GM18508 (cell line): ENCODE data around the gene KCTD8.
"Not testable (repeated sequence)": the region's sequence is repeated elsewhere in the genome, so short reads cannot be mapped to it uniquely, and the experiment has no call there.

Experiments used
- ATAC-seq: cut with Tn5 transposase; IDR thresholded peaks from one replicate; pipeline ENCODE4 v1.9.1; 2021; ENCODE audit warnings: moderate number of reproducible peaks; ENCODE audit not compliant: insufficient read depth, unreplicated experiment

KCTD8 gene

DNA sequence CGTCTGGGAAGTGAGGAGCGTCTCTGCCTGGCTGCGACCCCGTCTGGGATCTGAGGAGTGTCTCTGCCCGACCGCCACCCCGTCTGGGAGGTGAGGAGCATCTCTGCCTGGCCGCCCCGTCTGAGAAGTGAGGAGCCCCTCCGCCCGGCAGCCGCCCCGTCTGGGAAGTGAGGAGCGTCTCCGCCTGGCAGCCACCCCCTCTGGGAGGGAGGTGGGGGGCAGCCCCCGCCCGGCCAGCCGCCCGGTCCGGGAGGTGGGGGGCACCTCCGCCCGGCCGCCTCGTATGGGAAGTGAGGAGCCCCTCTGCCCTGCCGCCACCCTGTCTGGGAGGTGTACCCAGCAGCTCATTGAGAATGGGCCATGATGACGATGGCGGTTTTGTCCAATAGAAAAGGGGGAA lies 280.8 kb downstream of the KCTD8 start:
- ATAC-seq, result not testable (repeated sequence)

DNA sequence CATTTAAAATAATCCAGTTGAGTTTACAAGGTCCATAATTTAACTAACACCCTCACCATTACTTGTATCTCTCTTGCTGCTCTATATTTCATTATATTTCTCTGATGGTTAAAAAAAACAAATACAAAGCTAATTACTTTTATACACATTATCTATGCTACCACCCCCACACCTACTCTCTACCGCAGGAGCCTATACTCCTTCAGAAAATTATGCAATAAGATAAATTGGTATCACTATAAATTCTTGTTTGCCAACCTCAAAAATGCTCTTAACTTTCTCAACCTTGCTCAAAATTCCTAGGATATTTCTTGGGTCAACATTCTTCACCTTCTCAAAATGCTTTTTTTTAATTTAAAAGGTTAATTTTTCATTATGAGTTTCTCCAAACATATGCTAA lies 282.7 kb downstream of the KCTD8 start:
- ATAC-seq, result no peak

GRCh38 chr4:44162538-44163270 lies 285.9 kb downstream of the KCTD8 start:
- no peak for ATAC-seq

DNA sequence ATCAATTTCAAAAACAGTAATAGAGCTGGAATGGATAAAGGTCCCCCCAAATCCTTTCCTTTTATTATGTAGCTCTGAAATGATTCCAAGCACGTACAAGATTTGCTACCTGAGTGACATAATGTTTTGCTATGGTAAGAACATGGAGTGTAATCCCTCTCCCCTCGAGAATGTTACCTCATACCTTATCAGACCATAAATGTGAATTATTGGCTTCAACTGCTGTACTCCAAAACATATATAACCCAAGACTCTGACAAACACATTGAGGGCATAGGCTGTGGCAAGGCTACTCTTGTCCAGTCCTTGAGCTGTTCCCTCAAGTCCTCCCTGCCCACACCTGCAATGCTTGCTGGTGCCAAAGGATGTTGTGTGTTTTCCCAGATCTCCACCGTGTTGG lies 286.9 kb downstream of the KCTD8 start:
- ATAC-seq, result no peak

GRCh38 chr4:44160776-44161367 lies 287.7 kb downstream of the KCTD8 start:
- no peak for ATAC-seq

GRCh38 chr4:44159991-44160390 lies 288.6 kb downstream of the KCTD8 start:
- no peak for ATAC-seq

- no peak for ATAC-seq
These were observed 290.9 kb downstream of the KCTD8 start for GRCh38 chr4:44157611-44158277.

DNA sequence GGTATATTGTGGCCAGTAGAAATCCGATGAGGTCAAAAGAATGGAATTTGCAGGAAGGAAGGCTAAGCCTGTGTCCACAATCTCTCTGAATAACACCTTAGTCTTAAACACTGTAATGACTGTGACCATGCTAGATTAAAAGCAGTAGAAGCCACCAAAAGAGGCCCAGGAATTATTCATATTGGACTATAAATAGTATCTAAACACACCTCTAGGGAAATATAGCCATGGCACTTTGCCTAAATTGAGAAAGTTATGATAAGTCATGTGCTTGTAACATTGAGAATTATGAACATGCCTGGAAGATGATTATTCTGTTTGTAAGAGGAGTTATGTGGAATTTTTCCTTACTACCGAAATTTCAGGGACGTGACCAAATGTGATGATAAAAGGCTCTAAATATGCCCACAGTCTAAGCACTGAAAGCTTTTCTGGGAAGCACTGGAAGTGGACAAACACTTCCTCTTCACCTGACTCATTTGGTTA lies 298.5 kb downstream of the KCTD8 start:
- ATAC-seq, result no peak

- ATAC-seq, result no peak
These were observed 299.3 kb downstream of the KCTD8 start for GRCh38 chr4:44149282-44149681.

DNA sequence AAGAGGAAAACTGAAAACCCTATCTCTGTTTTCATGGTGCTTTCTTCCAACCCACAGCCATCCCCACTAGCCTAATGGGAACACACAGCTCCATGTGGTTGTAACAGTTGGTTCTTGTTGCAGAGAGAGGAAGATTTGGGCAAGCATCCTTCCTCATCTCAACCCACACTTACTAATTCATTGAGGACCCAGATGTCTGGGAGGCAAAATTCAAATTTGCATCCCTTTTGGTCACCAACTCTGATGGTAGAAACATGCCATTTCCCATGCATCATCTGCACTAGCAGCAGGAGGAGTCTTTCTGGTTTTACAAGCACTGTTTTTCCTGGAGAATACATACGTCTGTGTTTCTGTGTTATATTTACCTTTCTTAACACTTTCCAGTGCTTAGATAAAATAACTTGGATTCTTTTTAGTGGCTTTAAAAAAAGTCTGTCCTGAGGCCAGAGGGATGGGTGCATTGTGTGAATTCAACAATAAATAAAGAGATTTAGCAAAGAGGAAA lies 301.0 kb downstream of the KCTD8 start:
- no peak for ATAC-seq

GRCh38 chr4:44146516-44146915 lies 302.1 kb downstream of the KCTD8 start:
- ATAC-seq, result no peak

- no peak for ATAC-seq
These were observed 302.7 kb downstream of the KCTD8 start for GRCh38 chr4:44145868-44146267.

GRCh38 chr4:44132526-44132925 lies 316.1 kb downstream of the KCTD8 start:
- ATAC-seq, result no peak
